ENCODE results near the gene ATP11B.

Gene ATP11B

DNA sequence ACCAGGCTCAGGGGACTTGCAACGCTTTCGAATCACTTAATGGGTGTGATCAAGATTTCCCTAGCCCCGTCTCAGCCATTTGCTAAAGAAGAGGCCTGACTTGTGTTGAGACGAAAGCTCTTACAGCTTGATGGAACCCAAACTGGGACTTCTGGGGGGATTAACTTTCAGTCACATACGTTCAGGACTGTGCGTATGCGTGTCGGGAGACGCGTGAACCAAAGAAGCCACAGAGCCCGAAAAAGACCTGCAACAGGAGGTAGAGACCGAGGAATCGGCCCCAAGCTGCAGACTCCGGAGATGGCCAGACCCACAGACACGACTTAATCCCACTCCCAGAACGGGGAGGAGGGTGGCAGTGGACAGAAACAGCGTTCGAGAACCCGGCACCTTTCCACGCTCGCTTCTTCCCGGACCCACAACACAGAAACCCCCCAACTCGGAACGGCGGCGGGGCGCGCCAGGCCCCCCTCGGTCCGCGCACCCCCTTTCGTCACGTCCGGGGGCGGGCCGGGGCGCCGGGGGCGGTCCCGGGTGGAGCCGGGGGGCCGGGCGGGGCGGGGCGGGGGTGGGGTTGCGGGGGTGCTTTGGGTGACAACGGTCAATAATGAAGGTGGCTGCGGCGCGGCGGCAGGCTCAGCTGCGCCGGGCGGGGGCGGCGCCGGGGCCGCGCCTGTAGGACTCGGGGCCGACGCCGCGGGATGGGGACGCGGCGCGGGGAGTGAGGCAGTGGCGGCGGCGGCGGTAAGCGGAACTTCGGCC is at the start of gene ATP11B:
ATP11B (plus strand) TSS at position 604 of the 762 bp plus-strand sequence. CDS start 256 bp downstream, outside the sequence.
- DNase-seq: peak; percentile 78

DNA sequence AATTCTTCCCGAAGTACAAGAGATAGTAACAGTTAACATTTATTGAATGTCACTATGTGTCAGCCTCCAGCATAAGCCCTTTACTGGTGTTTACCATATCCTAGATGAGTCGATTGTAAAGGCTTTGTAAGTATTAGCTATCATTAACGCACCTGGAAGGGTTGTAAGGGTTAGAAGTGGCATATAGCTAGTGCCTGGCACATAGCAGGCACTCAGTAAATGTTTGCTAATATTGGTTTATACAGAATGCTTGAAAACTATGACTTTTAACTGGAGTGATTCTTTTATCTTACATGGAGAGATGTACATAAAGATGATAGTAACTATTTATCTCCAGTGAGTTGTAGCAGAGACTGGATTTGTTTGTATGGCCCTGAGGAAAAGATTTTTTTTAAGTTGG is 46.3 kb upstream of the ATP11B start:
- no peak for DNase-seq

DNA sequence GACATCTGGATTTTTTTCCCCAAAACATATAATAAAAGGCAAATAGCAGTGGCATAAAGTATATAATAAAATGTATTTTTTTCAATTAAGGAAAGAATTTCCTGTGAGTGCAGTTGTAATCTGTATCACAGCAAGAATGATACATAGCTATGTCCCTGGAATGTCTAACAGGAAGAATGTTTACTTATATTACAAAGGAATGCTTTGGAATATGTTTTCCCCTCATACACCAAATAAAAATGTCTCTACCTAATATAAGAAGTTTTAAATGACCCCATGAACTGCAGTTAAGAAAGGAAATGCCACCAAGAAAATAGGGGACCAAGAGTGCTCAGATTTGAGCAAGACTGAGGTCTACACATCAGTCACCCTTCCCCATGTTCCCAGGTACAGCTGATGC is 38.0 kb upstream of the ATP11B start:
- no peak for DNase-seq

DNA sequence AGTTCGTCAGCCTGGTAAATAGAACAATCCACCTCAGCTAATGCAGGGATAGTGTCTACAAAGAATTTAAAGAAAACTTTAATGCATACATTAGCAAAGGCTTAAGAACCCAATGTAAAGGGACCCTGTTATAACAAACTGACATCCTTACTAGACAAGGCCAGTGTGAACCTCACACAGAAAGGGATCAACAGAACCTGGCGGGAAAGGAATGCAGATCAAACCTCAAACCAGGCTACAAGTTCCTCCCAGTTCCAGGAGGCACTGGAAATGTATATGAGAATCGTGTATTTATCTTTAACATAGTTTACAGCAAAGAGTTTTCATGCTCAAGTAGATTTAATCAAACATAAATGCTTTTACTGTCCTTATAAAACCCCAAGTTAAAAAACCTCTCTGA is 37.6 kb upstream of the ATP11B start:
- no peak for DNase-seq

GRCh38 chr3:182760576-182761164 is 32.6 kb upstream of the ATP11B start:
- DNase-seq: no peak

GRCh38 chr3:182763896-182764295 is 29.4 kb upstream of the ATP11B start:
- DNase-seq: no peak

DNA sequence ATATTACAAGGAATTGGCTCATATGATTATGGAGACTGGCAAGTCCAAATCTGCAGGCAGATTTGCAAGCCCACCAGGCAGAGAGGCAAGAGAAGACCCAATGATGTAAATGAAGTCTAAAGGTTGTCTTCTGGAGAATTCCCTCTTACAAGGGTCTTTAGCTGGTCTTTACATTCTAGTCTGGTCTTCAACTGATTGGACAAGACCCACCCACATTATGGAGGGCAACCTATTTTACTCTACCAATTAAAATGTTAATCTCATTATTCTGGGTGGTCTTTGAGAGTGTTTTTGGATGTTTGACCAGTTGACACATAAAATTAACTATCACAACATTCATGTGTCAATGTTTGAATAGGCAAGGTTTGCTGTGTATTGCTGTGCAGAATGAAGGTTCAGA is 28.0 kb upstream of the ATP11B start:
- no peak for DNase-seq

DNA sequence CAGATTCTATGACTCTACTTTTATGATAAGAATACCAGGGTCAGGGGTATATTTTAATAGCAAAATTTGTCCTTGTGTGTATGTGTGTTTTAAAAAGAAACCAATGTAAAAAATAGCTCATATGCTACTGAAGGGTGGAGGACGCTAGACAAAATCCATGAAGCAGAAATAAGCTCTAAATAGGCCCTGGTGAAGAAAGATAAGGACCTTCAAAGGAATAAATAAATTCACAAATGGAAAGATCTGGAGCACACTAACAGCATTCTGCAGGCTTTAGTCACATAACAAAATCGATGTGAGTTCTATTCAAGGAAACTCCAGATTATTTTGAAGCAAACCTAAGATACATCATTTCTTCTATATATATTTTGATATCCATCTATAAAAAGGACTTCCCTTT is 27.2 kb upstream of the ATP11B start:
- DNase-seq: no peak

- no peak for DNase-seq
Observed at GRCh38 chr3:182768413-182768812, 24.9 kb upstream of the ATP11B start.

- no peak for DNase-seq
Observed at GRCh38 chr3:182769673-182770072, 23.6 kb upstream of the ATP11B start.

DNA sequence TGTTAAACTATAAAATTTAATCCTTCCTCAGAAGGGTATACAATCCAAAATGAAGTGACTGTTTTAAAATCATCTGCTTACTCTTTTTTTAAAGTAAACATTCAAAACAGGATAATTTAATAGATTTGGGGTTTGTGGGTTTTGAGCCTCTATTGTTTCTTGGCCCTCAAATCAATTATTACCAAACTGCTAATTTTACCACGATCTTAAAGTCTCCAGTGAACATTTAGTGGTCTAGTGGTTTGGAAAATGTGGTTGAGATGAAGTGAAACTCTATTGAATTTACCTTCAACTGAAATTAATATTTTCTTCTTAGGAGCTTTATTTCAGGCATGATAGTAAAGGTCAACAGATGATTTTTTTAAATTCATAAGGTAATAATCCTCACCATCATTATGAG is 11.2 kb upstream of the ATP11B start:
- no peak for DNase-seq

GRCh38 chr3:182783106-182783505 is 10.2 kb upstream of the ATP11B start:
- DNase-seq: no peak

DNA sequence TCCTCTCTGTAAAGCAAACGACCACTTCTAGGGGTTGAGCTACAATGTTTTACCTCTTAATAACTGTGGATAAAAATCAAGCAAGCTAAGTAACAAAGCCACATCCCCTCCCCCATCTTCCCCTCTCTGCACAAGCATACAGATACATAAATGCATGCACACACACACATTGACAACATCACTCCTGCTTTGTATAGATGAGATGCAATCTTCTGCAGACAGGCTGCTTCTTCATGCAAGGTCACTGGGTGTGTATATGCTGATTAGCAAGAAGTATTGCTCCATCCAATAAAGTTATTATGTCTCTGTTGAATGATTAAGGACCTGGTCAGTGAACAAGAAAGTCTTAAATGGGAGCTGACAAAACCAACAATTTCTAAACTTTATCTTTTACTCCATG is 8.8 kb upstream of the ATP11B start:
- DNase-seq: no peak

GRCh38 chr3:182785142-182785541 is 8.2 kb upstream of the ATP11B start:
- no peak for DNase-seq

DNA sequence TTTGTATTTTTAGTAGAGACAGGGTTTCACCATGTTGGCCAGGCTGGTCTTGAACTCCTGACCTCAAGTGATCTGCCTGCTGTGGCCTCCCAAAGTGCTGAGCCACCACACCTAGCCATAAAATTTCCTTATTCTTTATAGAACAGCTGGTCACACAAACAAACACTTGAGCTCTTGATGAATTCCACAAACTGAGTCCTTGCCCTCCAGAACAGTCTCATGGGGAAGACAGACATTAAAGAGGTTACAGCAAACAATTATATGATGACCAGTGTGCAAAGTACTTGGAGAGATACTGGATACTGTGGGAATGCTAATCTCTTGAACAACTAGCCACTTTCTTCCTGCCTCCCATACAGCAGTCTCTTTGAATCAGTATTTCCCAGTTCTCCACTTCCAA is 7.5 kb upstream of the ATP11B start:
- DNase-seq: no peak

DNA sequence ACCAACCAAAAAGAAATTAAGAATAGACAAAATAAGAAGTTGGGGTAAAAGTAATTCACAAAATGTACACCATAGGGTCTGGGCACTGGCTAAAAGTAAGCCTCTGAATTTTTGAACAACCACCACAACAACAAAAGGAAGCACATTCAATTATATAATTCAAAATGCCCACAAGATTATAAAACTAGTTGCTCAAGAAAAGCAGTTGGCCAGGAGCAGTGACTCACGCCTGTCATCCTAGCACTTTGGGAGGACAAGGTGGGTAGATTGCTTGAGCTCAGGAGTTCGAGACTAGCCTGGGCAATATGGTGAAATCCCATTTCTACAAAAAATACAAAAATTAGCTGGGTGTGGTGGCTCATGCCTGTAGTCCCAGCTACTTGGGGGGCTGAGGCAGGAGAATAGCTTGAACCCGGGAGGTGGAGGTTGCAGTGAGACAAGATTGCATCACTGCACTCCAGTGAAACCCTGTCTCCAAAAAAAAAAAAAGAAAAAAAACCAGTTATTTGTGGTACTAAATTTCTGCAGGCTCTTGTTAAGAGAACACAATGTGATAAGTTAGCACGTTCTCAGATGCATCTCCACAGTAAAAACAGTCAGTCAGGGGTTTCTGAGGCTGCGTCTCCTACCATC is 6.6 kb upstream of the ATP11B start:
- no peak for DNase-seq

DNA sequence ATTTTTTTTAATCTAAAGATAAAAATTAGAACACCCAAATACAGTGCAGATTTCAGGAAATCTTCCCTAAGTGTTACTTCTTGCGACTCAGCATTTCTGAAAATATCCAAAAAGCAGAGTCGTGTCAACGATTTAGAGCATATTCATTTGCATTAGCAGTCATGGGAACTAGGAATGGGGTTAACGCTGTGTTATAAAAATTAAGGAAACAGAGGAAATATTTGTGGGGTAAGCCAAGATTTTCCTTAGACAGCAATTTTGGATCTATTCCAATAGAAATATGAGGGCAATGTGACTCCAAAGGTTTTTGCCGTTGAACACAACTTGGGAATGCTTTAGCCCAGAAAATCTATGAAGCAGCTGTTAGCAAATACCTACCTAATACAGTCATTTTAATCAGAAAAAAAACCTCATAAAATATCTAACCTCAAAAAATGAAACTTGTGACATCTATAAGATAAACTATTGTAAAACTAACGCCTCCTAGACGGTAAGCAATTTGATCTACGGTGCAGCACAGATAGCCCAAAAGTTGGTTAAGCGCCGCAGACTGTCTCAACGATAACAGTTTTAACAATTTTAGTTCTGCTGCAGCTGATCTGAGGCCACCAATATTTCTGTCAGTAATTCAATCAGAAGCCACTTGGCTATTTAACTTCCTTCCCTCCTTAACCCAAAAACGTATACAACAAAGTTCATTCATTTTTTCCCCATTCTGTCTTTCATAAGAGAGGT is 5.8 kb upstream of the ATP11B start:
- DNase-seq: no peak

DNA sequence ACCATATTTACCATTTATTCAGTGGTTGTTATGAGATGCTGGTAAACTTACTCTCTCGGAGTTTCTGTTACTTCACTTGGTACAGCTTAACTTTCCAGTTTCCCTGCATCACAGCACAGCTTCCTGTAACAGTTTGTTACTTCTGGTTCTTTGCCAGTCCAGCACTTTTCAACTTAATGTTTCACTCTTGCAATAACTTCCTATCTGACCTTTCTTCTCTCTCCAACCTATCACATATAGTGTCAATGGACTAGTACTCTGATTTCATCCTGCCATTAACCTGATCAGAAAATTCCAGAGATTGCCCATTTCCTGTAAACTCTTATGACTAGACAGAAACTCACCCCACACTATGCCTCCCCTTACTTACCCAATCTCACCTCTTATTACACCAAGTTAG is 3.9 kb upstream of the ATP11B start:
- DNase-seq: no peak

- no peak for DNase-seq
Observed at GRCh38 chr3:182790612-182791011, 2.7 kb upstream of the ATP11B start.

GRCh38 chr3:182793663-182794454 is 555 bp downstream of the ATP11B start:
- DNase-seq: peak; percentile 65

DNA sequence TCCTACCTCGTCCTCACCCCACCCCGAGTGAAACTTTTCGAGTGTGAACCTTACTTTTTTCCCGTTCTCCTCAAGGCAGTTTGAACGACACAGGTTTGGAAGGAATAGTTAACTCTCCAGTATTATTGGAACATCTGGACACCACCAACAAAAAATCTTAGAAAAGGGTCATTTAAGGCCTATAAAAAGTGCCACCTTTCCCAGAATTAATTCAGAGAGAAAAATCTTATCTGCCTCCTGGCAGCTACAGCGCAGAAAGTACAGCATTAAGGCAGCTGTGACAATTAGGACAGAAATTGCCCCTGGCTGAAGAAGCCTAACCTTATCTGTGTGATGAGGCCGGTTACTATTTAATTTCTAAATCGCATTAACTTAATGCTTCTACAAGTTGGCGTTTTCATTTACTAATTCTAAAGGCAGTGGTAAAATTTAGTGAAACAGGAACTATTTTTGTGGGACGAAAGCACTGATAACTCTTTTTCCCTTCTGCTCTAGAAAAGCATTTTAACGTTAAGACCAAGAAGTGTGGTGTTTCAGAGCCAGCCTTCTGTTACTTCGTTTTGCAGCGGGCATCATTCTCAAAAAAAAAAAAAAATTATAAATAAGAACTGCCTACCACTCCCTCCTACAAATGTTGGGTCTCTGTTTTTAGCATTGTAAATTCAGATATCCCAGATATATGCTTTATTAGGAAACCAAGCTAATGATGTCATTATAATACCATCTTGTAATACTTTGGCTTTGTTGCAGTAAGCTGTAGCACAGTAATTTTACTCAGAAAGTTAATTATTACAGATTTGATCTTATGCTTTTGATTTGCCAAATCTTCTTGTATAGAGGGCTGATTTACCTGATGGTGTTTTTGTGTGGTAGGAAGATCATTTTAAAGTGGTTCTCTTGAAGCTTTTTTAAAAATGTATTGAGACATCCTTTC is 1.4 kb downstream of the ATP11B start:
- no peak for DNase-seq

DNA sequence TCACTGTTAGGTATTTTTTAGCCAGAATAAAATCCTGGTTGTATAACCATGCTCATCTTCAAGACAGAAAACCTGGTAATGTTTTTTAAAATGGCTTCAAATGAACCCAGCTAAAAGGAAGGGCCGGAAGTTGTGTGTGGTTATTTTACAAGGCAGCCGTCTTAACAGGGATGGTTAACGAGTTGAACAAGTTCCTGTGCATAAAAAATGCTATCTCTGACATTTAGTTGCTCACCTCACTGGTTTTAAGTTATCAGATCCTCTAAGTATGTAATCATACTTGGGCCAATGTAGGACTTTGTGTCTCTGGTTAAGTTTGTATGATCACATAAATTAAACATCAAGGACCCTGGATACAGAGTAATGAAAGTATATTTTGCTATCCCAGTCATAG is 2.1 kb downstream of the ATP11B start:
- no peak for DNase-seq
